ENCODE measurements around the gene NEU4.
"Not testable (repeated sequence)": the region's sequence is repeated elsewhere in the genome, so short reads cannot be mapped to it uniquely, and the experiment has no call there.

DNA sequence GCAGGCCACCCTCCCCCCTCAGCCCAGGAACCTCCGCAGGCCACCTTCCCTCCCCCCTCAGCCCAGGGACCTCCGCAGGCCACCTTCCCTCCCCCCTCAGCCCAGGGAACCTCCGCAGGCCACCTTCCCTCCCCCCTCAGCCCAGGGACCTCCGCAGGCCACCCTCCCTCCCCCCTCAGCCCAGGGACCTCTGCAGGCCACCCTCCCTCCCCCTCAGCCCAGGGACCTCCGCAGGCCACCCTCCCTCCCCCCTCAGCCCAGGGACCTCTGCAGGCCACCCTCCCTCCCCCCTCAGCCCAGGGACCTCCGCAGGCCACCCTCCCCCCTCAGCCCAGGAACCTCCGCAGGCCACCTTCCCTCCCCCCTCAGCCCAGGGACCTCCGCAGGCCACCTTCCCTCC is 2.8 kb upstream of the NEU4 start:
- TF ChIP-seq, protein P1, sequence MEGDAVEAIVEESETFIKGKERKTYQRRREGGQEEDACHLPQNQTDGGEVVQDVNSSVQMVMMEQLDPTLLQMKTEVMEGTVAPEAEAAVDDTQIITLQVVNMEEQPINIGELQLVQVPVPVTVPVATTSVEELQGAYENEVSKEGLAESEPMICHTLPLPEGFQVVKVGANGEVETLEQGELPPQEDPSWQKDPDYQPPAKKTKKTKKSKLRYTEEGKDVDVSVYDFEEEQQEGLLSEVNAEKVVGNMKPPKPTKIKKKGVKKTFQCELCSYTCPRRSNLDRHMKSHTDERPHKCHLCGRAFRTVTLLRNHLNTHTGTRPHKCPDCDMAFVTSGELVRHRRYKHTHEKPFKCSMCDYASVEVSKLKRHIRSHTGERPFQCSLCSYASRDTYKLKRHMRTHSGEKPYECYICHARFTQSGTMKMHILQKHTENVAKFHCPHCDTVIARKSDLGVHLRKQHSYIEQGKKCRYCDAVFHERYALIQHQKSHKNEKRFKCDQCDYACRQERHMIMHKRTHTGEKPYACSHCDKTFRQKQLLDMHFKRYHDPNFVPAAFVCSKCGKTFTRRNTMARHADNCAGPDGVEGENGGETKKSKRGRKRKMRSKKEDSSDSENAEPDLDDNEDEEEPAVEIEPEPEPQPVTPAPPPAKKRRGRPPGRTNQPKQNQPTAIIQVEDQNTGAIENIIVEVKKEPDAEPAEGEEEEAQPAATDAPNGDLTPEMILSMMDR (IDR thresholded peaks at IDR 0.05), result not testable (repeated sequence)
- not testable (repeated sequence) for TF ChIP-seq POLR2AphosphoS5, TCF7L2 (IDR thresholded peaks at IDR 0.05; ENCODE audit: low read depth, low read length)

Data from Panc1 (cell line).